Measurements from ENCODE around the gene GLYR1. TPM values are rescaled to one million over a fixed set of nuclear protein-coding genes. Genes with fewer than 3 reads are reported as not detected.

GLYR1 gene
- total and polyA plus RNA-seq, 4 donors: 36.2 to 88.1 (median 70.2) TPM

- WGBS, 2 donors: 87 to 93% methylated on average over 11 of the region's 11 CpGs
- Histone ChIP-seq H3K4me3 (no peak overlapping the region), H3K36me3 (ENCODE audit: control insufficient read depth in 4 of 4, insufficient read depth in 4 of 4, low read length in 4 of 4) (peaks cover 2 to 58% (median 3%) of the 10 kb centered on the region in 4 donors), H3K27ac (ENCODE audit: low read depth in 1 of 2, low read length in 1 of 2) (no peak overlapping the region), H3K9ac (ENCODE audit: insufficient read depth in 1 of 2, low read length in 2 of 2) (no peak overlapping the region), H3K27me3 (ENCODE audit: control insufficient read depth in 3 of 3, insufficient read depth in 3 of 3, low read length in 2 of 3) (no peaks in the 10 kb centered on the region), H3K4me1 (ENCODE audit: control insufficient read depth in 5 of 5, insufficient read depth in 5 of 5, low read length in 5 of 5) (peaks cover 0 to 20% (median 5%) of the 10 kb centered on the region in 5 donors), H3K9me3 (ENCODE audit: control insufficient read depth in 4 of 4, insufficient read depth in 3 of 4, low read length in 3 of 4) (peaks cover 0 to 2% (median 0%) of the 10 kb centered on the region in 4 donors)
- DNase-seq (no peak), ATAC-seq (ENCODE audit: insufficient read depth, low FRiP score) (no peak)
- no peak for TF ChIP-seq CTCF (IDR thresholded peaks at IDR 0.05; ENCODE audit: control extremely low read depth, extremely low read depth)
These were observed 42.9 kb upstream of the GLYR1 start for GRCh38 chr16:4890026-4890425.

DNA sequence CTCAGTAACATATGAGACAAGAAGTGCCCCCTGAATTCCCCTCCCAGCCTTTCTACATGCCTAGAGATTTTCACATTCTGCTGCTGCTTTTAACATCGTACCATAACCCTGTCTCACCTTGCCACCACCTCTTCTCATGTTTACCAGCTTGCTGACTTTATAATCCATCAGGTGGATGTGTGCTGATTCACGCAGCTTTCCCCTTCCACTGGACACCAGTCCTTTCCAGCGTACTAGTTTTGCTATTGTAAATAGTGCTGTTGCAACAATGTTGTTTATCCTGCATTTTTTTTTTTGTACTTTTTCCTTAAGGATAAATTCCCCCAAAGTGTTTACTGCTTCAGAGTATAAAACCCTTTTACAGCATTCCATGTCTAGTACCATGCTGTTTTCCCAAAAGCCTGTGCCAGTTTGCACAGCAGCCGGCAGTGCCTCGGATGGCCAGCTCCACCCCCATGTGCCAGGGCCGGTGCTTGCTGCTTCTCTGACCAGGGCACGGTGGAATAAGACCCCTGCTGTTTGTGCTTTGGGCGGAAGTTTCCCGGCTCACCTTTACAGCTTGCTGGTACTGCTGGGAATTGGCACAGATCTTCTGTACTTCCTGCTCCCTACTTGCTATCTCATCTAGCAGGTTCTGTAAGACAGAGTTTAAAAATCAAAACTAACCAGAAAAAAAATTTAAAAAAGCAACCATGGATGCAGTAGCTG is 41.5 kb upstream of the GLYR1 start:
- H3K4me3 ChIP-seq: no peak overlapping the region
- WGBS, 2 donors: 83 to 86% methylated on average over 9 of the region's 9 CpGs
- H3K9ac ChIP-seq (ENCODE audit: insufficient read depth in 1 of 2, low read length in 2 of 2): no peak overlapping the region
- no peak for ATAC-seq (ENCODE audit: insufficient read depth, low FRiP score)
- no peaks in the 10 kb centered on the region for H3K27me3 ChIP-seq (ENCODE audit: control insufficient read depth in 3 of 3, insufficient read depth in 3 of 3, low read length in 2 of 3)
- H3K27ac ChIP-seq (ENCODE audit: low read depth in 1 of 2, low read length in 1 of 2): no peak overlapping the region
- no peak for TF ChIP-seq CTCF (IDR thresholded peaks at IDR 0.05; ENCODE audit: control extremely low read depth, extremely low read depth)
- H3K36me3 ChIP-seq (ENCODE audit: control insufficient read depth in 4 of 4, insufficient read depth in 4 of 4, low read length in 4 of 4): peaks cover 7 to 68% (median 11%) of the 10 kb centered on the region in 4 donors
- no peak for DNase-seq
- H3K9me3 ChIP-seq (ENCODE audit: control insufficient read depth in 4 of 4, insufficient read depth in 3 of 4, low read length in 3 of 4): peaks cover 0 to 2% (median 0%) of the 10 kb centered on the region in 4 donors
- peaks cover 0 to 20% (median 5%) of the 10 kb centered on the region in 5 donors for H3K4me1 ChIP-seq (ENCODE audit: control insufficient read depth in 5 of 5, insufficient read depth in 5 of 5, low read length in 5 of 5)

DNA sequence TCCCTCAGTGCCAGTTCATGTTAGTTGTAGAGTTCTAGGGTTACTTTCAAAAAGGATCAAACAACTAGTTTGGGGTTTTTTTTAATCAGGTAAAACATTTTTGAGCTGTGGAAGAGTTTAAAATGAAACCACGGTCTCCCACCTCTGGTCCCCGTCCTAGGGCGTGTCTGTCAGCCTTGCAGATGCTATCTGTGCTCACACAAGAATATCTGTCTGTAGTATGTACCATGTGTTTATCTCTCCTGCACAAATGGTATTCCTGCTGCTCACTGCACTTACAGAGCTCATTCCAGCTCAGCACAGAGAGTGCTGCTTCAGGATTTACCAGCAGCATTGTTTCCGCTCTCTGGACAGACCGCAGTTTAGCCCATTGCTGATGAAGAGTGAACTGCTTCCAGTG is 39.1 kb upstream of the GLYR1 start:
- Histone ChIP-seq H3K9ac (ENCODE audit: insufficient read depth in 1 of 2, low read length in 2 of 2) (no peak overlapping the region), H3K9me3 (ENCODE audit: control insufficient read depth in 4 of 4, insufficient read depth in 3 of 4, low read length in 3 of 4) (no peaks in the 10 kb centered on the region), H3K36me3 (ENCODE audit: control insufficient read depth in 4 of 4, insufficient read depth in 4 of 4, low read length in 4 of 4) (peaks cover 12 to 69% (median 24%) of the 10 kb centered on the region in 4 donors), H3K4me3 (no peak overlapping the region), H3K27me3 (ENCODE audit: control insufficient read depth in 3 of 3, insufficient read depth in 3 of 3, low read length in 2 of 3) (no peaks in the 10 kb centered on the region), H3K27ac (ENCODE audit: low read depth in 1 of 2, low read length in 1 of 2) (no peak overlapping the region), H3K4me1 (ENCODE audit: control insufficient read depth in 5 of 5, insufficient read depth in 5 of 5, low read length in 5 of 5) (peaks cover 0 to 8% (median 0%) of the 10 kb centered on the region in 5 donors)
- WGBS, 2 donors: 96 to 98% methylated on average over 5 of the region's 5 CpGs
- DNase-seq (no peak), ATAC-seq (ENCODE audit: insufficient read depth, low FRiP score) (no peak)
- TF ChIP-seq CTCF (IDR thresholded peaks at IDR 0.05; ENCODE audit: control extremely low read depth, extremely low read depth): no peak

All from lung (tissue), 12 donors.